ENCODE data around the gene OGFOD3. TPM values are rescaled to one million over a fixed set of nuclear protein-coding genes. Genes with fewer than 3 reads are reported as not detected.

The OGFOD3 gene
- total RNA-seq, 2 experiments from 2014 or later, result 24.4 to 27.4 TPM

DNA sequence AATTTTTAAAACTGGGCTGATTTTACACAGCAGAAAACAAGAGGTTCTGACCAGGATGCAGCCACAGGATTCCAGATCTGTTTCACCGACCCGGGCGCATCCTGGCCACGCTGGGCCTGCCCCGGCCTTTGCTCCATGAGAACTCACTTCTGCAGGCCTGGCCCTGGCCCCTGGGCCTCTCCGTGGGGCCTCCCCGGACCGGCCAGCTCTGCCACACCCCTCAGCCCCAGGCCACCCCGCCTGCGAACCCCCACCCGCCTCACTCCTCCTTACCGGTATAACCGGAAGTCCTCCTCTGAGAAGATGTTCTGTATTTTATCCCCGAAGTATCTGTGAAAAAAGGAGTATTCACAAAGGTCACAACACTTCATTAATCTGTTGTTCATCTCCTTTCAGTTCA is 13.3 kb downstream of the OGFOD3 start:
- DNase-seq, result no peak
- Mint-ChIP-seq H3K9me3 (no peaks in the 10 kb centered on the region), H3K4me3 (no peak overlapping the region), H3K27me3 (no peaks in the 10 kb centered on the region), H3K36me3 (peaks cover 14% of the 10 kb centered on the region), H3K27ac (no peak overlapping the region), H3K4me1 (peaks cover 19% of the 10 kb centered on the region)
- POLR2A ChIA-PET, result interaction anchor here (0.7 kb wide), 1 partner anchor 14 kb away, joined by 3 read pairs; no protein-coding TSS in a partner anchor
- no peak for ATAC-seq (ENCODE audit: low read depth)

DNA sequence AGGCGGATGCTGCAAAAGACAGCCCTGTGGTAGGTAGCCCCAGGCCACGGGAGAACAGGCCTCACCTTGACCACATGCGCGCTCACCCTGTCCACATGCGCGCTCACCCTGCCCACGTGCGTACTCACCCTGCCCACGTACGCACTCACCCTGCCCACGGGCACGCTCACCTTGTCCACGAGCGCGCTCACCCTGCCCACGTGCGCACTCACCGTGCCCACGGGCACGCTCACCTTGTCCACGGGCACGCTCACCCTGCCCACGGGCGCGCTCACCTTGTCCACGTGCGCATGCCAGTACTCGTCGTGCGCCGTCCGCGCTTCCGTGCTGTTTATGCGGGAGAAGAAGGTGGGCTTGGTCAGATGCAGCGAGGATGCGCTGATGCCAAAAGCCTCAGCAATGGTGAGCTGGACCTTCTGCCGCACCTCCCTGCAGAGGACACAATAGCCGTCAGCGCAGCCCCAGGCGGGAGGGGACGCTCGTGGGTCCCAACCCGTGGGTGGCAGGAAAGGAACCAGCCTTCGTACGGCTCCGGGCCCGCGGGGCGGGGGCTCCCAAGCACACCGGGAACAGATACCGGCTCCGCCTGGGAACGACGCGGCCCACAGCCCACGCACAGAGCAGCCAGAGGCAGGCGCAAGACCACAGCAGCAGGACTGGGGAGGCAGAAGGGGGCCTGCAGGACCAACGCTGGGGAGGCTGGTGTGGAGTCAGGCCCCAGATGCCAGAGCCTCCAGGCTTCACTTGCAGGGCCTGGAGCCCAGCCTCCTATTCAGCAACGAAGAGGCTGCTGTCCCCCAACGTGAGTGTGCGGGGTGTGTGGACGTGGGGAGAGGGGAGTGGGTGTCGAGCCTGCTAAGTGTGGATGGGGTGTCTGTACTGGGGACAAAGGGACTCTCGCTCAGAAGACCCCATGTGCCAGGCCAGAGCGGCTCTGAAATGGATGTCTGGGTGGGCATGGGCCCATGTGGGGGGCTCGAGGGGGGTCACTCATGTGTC is 14.4 kb downstream of the OGFOD3 start:
- ATAC-seq (ENCODE audit: low read depth) (no peak), DNase-seq (no peak)
- no peaks in the 10 kb centered on the region for H3K9me3 Mint-ChIP-seq
- POLR2A ChIA-PET, result interaction anchor here (0.7 kb wide), 1 partner anchor 13 kb away, joined by 3 read pairs; no protein-coding TSS in a partner anchor
- peaks cover 19% of the 10 kb centered on the region for H3K4me1 Mint-ChIP-seq
- H3K27ac Mint-ChIP-seq, result no peak overlapping the region
- H3K27me3 Mint-ChIP-seq, result no peaks in the 10 kb centered on the region
- no peak overlapping the region for H3K4me3 Mint-ChIP-seq
- H3K36me3 Mint-ChIP-seq, result peaks cover 14% of the 10 kb centered on the region

DNA sequence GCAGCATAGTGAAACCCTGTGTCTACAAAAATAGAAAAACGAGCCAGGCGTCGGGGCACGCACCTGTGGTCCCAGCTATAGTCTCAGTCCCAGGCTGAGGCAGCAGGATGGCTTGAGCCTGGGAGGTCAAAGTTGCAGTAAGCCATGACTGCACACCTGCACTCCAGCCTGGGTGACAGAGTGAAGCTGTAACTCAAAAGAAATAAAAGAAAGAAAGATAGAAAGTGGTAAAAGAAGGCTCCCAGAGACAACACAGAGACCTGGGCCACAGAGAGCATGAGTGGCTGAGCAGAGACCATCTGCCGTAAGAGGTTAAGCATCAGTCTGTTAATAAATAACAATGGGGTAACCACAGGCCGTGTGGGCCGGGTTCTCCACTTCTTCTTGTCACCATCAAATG is 15.5 kb downstream of the OGFOD3 start:
- Mint-ChIP-seq H3K4me1 (peaks cover 19% of the 10 kb centered on the region), H3K4me3 (no peak overlapping the region), H3K27me3 (no peaks in the 10 kb centered on the region), H3K27ac (no peak overlapping the region), H3K9me3 (no peaks in the 10 kb centered on the region), H3K36me3 (peaks cover 14% of the 10 kb centered on the region)
- POLR2A ChIA-PET, result no interaction called here
- ATAC-seq (ENCODE audit: low read depth), result no peak
- DNase-seq, result no peak

DNA sequence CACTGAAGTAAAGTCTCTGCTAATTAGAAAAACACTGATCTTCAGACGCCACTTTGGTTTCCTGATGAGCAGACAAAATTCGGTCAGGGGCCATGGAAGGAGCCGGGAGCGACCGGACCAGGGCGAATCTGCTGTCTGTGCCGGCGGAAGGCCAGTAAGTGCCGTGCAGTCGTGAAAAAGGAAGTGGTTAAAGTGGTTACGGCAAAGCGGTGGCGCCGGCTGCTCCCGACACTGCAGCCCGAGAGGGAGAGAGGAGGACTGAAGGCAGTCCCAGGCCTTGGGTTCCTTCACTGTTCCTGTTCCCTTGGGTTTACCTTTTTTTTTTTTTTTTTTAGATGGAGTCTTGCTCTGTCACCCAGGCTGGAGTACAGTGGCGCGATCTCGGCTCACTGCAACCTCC is 17.6 kb downstream of the OGFOD3 start:
- POLR2A ChIA-PET, result interaction anchor here (1.0 kb wide), 1 partner anchor 28 kb away, joined by 3 read pairs; no protein-coding TSS in a partner anchor
- peaks cover 15% of the 10 kb centered on the region for H3K36me3 Mint-ChIP-seq
- ATAC-seq (ENCODE audit: low read depth), result peak; percentile 82
- no peaks in the 10 kb centered on the region for H3K9me3 Mint-ChIP-seq
- peak overlapping the region; percentile 87 for H3K27ac Mint-ChIP-seq
- H3K4me3 Mint-ChIP-seq, result peak overlapping the region; percentile 86
- peak; percentile 71 for DNase-seq
- H3K4me1 Mint-ChIP-seq, result peaks cover 13% of the 10 kb centered on the region
- no peaks in the 10 kb centered on the region for H3K27me3 Mint-ChIP-seq

DNA sequence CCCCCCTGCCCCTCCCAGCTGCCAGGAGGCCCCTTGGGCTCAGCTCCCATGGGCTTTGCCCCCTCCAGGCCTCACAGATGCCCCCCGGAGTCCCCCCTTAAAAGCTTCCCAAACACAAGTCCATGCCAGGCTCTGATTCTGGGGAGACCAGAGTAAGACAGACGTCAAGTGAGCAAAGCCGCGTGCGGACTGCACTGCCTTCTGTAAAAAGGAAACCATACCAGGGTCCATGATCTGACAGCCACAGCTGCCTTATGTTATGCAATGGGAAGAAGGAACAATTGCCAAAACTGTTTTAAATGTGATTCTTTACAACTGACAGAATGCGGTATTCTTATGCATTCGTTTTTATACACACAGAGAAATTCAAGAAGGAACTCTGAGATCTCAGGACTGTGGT is 18.2 kb downstream of the OGFOD3 start:
- POLR2A ChIA-PET, result interaction anchor here (1.0 to 1.5 kb wide), 3 partner anchors 19 to 58 kb away, joined by 3 read pairs; no protein-coding TSS in a partner anchor
- Mint-ChIP-seq H3K36me3 (peaks cover 16% of the 10 kb centered on the region), H3K4me3 (no peak overlapping the region)

DNA sequence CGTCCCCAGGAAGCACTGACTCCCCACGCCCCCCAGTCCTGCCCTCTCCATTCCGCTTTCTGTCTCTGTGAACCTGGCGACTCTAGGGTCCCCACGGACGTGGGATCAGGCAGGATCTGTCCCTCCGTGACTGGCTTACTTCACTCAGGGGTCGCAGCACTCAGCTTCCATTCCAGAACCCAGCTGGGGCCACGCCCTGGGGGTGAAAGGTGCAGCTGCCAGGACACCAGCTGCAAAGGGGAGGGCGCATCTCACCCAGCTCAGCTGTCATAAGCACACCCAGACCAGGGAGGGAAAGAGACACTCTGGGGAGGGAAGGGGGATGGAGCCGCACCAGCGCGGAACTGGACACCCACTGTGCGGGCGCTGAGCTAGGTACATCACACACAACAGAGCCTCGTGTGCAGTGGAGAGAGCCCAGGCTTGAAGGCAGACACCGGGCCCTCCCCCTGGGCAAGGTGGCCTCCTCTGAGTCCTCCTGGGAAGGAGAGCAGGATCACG is 18.7 kb downstream of the OGFOD3 start:
- Mint-ChIP-seq H3K27me3 (no peaks in the 10 kb centered on the region), H3K4me1 (peaks cover 13% of the 10 kb centered on the region), H3K36me3 (peaks cover 15% of the 10 kb centered on the region), H3K4me3 (no peak overlapping the region), H3K27ac (no peak overlapping the region), H3K9me3 (no peaks in the 10 kb centered on the region)
- DNase-seq (no peak), ATAC-seq (ENCODE audit: low read depth) (no peak)
- POLR2A ChIA-PET, result interaction anchor here (1.1 to 1.5 kb wide), 2 partner anchors 20 to 58 kb away, joined by 3 read pairs; no protein-coding TSS in a partner anchor

More for the DNA sequence above, 18.2 kb downstream of the OGFOD3 start:
- H3K4me1 Mint-ChIP-seq, result peaks cover 13% of the 10 kb centered on the region
- ATAC-seq (ENCODE audit: low read depth), result no peak
- H3K9me3 Mint-ChIP-seq, result no peaks in the 10 kb centered on the region
- H3K27ac Mint-ChIP-seq, result no peak overlapping the region
- no peaks in the 10 kb centered on the region for H3K27me3 Mint-ChIP-seq
- no peak for DNase-seq

DNA sequence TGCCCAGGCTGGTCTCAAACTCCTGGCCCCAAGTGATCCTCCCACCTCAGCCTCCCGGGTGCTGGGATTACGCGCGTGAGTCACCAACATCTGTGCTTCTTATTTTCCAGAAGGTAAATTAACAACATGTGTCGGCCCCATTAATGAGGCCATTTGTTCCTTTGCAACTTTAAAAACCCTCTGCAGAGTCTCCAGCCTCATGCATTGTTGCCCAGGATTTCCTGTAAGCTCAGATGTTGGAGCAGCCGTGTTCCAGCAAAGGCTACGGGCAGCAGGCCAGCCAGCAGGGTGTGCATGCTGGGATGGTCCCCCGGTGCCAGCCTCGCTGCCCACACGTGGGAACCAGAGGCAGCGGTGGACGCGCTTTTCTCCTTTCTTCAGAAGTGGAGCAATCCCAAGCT is 19.3 kb downstream of the OGFOD3 start:
- H3K27me3 Mint-ChIP-seq, result no peaks in the 10 kb centered on the region
- H3K4me3 Mint-ChIP-seq, result no peak overlapping the region
- H3K36me3 Mint-ChIP-seq, result peaks cover 15% of the 10 kb centered on the region
- POLR2A ChIA-PET, result interaction anchor here (1.1 to 1.5 kb wide), 2 partner anchors 21 to 59 kb away, joined by 3 read pairs; no protein-coding TSS in a partner anchor
- no peak overlapping the region for H3K27ac Mint-ChIP-seq
- no peaks in the 10 kb centered on the region for H3K9me3 Mint-ChIP-seq
- ATAC-seq (ENCODE audit: low read depth) (no peak), DNase-seq (no peak)
- peaks cover 13% of the 10 kb centered on the region for H3K4me1 Mint-ChIP-seq

DNA sequence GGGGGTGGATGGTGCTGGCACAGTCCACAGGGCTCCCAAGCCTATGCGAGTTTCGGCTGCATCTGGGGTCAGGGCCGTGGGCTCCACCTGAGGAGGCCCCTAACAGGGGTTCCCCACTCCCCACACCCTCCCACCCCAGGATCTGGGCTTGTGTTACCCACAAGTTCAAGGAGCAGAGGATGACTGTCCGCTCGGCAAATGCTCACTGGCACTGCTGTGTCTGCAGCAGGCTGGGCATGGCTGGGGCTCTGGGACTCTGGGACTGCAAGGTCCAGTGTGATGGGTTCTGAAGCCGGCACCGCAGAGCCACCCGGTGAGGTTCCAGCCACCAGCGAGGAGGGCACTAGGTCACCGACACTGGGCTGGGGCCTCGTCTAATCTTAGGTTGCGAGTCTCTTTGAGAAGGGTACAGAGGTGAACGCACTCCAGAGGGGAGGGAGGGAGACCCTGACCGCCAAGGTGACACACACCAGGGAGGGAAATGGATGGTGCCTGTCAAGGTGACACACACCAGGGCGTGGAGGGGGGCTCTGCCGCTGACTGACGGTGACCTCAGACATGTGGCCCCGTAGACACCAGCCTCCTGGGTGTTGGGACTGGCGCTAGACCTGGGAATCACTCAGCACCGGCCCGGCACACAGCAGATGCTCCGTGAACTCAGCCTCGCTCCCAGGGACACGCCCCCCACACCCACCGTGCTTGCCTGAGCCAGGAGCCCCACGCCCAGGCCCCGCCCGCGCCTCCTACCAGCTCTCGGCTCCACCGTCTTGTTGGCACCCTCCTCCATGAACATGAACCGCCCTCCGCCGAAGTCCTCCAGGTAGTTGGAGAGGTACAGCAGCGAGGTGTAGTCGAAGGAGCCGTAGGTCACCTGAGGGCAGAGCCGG is 20.7 kb downstream of the OGFOD3 start:
- DNase-seq (no peak), ATAC-seq (ENCODE audit: low read depth) (no peak)
- Mint-ChIP-seq H3K4me1 (peaks cover 13% of the 10 kb centered on the region), H3K36me3 (peaks cover 7% of the 10 kb centered on the region), H3K27ac (no peak overlapping the region), H3K27me3 (no peaks in the 10 kb centered on the region), H3K4me3 (no peak overlapping the region), H3K9me3 (no peaks in the 10 kb centered on the region)
- POLR2A ChIA-PET, result no interaction called here

DNA sequence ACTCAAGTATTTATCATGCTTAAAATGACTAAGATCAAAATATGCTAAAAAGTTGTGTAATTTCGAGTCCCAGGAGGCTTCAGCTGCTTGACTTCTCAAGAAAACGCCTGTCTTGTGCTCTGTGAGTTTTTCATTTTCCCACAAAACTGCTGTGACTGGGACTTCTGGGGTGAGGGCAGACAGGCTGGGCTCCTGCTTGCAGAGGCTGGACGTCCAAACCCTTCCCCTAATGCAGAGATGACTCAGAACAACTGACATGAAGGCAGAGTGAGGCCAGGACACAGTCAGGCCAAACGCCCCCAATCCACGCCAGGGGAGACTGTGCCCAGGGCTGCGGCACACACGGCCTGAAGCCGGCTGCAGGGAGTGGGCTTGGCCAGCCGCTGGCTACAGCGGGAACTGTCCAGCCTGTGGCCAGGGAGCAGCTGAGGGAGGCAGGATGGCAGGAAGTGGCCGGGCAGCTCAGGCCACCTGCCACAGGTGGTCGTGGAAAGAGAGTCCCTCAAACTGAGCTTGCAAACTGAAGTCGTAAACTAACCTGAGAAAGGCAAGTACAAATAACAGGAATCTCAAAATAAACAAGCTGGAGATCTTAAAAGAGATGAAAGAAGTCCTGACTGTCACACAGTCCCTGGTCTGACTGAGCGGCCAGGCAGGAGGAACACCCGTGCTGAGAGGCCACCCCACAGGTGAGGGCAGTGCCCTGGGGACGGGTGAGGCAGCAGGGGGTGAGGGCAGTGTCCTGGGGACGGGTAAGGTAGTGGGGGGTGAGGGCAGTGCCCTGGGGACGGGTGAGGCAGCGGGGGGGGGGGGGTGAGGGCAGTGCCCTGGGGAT is 21.6 kb downstream of the OGFOD3 start:
- Mint-ChIP-seq H3K4me1 (peaks cover 12% of the 10 kb centered on the region), H3K9me3 (no peaks in the 10 kb centered on the region), H3K4me3 (no peak overlapping the region), H3K27me3 (no peaks in the 10 kb centered on the region), H3K36me3 (peaks cover 6% of the 10 kb centered on the region), H3K27ac (no peak overlapping the region)
- no peak for DNase-seq
- POLR2A ChIA-PET, result no interaction called here
- ATAC-seq (ENCODE audit: low read depth), result no peak

DNA sequence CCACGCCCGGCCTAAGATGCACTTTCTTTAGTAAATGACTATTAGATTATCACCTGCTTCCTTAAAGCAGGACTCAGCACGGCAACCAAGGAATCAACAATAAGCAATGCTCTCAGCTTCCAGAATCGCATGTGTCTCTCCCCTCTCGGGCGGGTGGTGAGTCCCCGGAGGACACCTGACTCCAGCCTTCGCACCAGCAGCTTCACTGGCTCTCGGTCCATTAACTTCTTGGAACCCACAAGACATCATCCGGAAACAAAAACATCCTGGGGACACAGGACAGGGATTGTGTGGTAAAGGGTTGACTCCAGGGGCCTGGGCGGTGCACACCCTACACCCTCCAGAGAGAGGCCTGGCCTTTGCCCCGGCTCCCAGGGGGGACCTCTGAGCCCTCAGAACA is 24.1 kb downstream of the OGFOD3 start:
- Mint-ChIP-seq H3K36me3 (peaks cover 2% of the 10 kb centered on the region), H3K27ac (no peak overlapping the region), H3K4me3 (no peak overlapping the region), H3K27me3 (no peaks in the 10 kb centered on the region), H3K9me3 (no peaks in the 10 kb centered on the region), H3K4me1 (no peaks in the 10 kb centered on the region)
- no peak for ATAC-seq (ENCODE audit: low read depth)
- DNase-seq, result no peak
- POLR2A ChIA-PET, result interaction anchor here (0.7 kb wide), 1 partner anchor 64 kb away, joined by 3 read pairs; no protein-coding TSS in a partner anchor

DNA sequence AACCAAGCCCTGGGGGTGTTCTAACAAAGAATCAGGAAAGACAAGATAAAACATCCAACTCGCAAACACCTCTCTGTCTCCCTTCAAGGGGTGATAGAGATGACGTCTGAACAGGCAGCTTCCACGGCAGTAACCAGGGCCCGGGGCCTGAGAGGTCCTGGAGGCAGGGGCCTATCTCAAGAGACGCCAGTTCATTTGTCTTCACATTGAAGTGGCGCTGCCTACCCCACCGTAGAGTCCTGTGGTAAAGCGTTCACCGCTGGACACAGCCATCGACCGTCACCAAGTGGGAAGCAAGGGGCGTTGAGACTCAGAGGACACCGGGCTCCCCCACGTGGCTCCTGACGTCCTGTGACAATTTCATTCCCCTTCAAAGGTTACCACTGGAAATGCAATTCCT is 25.4 kb downstream of the OGFOD3 start:
- H3K9me3 Mint-ChIP-seq, result no peaks in the 10 kb centered on the region
- peaks cover 2% of the 10 kb centered on the region for H3K36me3 Mint-ChIP-seq
- H3K27me3 Mint-ChIP-seq, result no peaks in the 10 kb centered on the region
- no peaks in the 10 kb centered on the region for H3K4me1 Mint-ChIP-seq
- no peak for ATAC-seq (ENCODE audit: low read depth)
- no peak overlapping the region for H3K27ac Mint-ChIP-seq
- POLR2A ChIA-PET, result no interaction called here
- DNase-seq, result no peak
- no peak overlapping the region for H3K4me3 Mint-ChIP-seq

DNA sequence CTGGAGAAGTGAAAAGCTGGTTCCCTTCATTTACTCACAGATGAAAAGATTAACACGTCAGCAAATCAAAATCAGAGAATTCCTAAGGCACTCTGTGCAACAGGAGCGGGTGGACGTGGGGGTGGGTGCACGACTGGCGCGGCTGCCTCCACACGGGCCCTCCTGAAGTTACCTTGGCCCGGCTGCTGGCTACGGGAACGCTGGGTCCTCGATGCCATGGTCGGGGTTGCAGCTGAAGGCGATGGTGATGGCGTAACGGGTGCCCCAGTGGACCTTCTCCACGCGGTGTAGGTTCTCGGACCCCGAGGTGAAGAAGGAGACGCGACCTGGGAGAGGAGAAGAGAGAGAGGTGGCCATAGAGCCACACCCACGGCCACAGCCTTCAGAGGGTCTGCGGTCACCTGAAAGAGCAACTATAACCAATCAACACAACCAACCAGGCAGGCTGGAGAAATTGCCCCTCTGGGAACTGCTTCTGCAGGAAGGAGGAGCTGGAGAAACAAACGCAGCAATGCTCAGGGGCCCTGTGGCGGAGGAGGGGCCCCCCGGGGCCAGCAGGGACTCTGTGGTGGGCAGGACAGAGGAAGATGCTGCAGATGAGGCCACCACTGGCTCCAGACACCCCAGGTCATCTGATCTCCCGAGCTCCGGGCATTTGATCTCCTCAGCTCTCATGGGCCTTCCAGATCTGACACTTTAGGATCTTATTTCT is 26.0 kb downstream of the OGFOD3 start:
- ATAC-seq (ENCODE audit: low read depth), result no peak
- POLR2A ChIA-PET, result no interaction called here

More for the DNA sequence above, 26.0 kb downstream of the OGFOD3 start:
- no peaks in the 10 kb centered on the region for H3K27me3 Mint-ChIP-seq
- no peaks in the 10 kb centered on the region for H3K9me3 Mint-ChIP-seq
- no peak for DNase-seq
- H3K36me3 Mint-ChIP-seq, result peaks cover 2% of the 10 kb centered on the region
- H3K4me1 Mint-ChIP-seq, result no peaks in the 10 kb centered on the region
- no peak overlapping the region for H3K4me3 Mint-ChIP-seq
- no peak overlapping the region for H3K27ac Mint-ChIP-seq

All from activated naive CD8-positive, alpha-beta T cell treated with anti-CD3 and anti-CD28 coated beads, Interleukin-2, amount 10 ng/mL, durations not matched to agents 7 days and 5 days (primary cell).